ENCODE data around the gene ACSL1.

DNA sequence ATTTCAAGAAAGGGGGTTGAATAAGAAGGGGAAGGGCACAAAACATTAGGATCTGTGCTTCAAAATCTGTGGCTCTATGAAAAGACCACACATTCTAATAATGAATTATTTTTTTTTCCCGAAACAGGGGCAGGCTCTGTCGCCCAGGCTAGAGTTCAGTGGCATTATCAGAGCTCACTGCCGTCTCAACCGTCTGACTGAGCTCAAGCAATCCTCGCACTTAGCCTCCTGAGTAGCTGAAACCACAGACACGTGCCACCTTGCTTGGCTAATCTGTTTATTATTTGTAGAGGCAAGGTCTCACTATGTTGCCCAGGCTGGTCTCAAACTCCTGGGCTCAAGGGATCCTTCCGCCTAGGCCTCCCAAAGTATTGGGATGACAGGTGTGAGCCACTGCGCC lies 33.4 kb downstream of the ACSL1 start:
- TF ChIP-seq CTCF (IDR thresholded peaks at IDR 0.05): no peak
- no peak for TF ChIP-seq POLR2A (IDR thresholded peaks at IDR 0.05; ENCODE audit: low read depth)

All from esophagus muscularis mucosa (tissue), 3 donors.